ENCODE measurements around the gene HOXD13. TPM values are rescaled to one million over a fixed set of nuclear protein-coding genes. Genes with fewer than 3 reads are reported as not detected.

HOXD13 gene
- polyA plus RNA-seq, 2 of the 4 experiments (the other 2 are of a cell fraction): 0.13 to 0.35 TPM

- H3K4me3 ChIP-seq: no peak overlapping the region
- no peak for TF ChIP-seq MYC (IDR thresholded peaks at IDR 0.05; ENCODE audit: borderline replicate concordance, low read length)
- TF ChIP-seq CHD2 (IDR thresholded peaks at IDR 0.05; ENCODE audit: low read length, partially characterized antibody): no peak
- no peak for TF ChIP-seq TP53 (CRISPR knock-in tag; IDR thresholded peaks at IDR 0.05)
- no peak for TF ChIP-seq REST (IDR thresholded peaks at IDR 0.05)
- TF ChIP-seq ELK1 (IDR thresholded peaks at IDR 0.05; ENCODE audit: low read depth, low read length): no peak
- TF ChIP-seq HMGXB4 (CRISPR knock-in tag; IDR thresholded peaks at IDR 0.05; ENCODE audit: borderline replicate concordance): no peak
- TF ChIP-seq JUNB (IDR thresholded peaks at IDR 0.05): no peak
- no peak for TF ChIP-seq CBX2 (IDR thresholded peaks at IDR 0.05; ENCODE audit: borderline replicate concordance, low read depth)
- POLR2A ChIA-PET: interaction anchor here (1.3 kb wide), 1 partner anchor 13 kb away, joined by 3 read pairs; no protein-coding TSS in a partner anchor
- H3K4me1 ChIP-seq: peaks cover 7% of the 10 kb centered on the region; the same call in 1 of the 3 replicates
- H3K27ac ChIP-seq: no peak overlapping the region
- CTCF ChIA-PET: interaction anchor here (1.1 to 4.8 kb wide), 6 partner anchors 13 to 1053 kb away, joined by 3 to 42 read pairs (median 5); partner anchors contain the start of gene HOXD12
- peaks cover 10% of the 10 kb centered on the region for H3K9me3 ChIP-seq
- 0 out of 3 replicates have a peak overlapping the region, but pooled peaks have one; percentile 7 for H3K4me2 ChIP-seq
- DNase-seq (ENCODE audit: low read depth in 1 of 2, low spot score in 1 of 2) (no peak), FAIRE-seq (no peak), ATAC-seq (no peak)
- 51% methylated on average over 26 of the region's 26 CpGs for WGBS (ENCODE audit: missing lambda C conversion rate)
Measured at GRCh38 chr2:176084611-176085119, 7.9 kb upstream of the HOXD13 start.

- Histone ChIP-seq H3K4me2 (peak overlapping the region; percentile 91), H3K4me3 (no peak overlapping the region), H3K27ac (no peak overlapping the region), H3K9me3 (peaks cover 10% of the 10 kb centered on the region), H3K4me1 (peaks cover 7% of the 10 kb centered on the region; the same call in 1 of the 3 replicates)
- DNase-seq (ENCODE audit: low read depth in 1 of 2, low spot score in 1 of 2): no peak
- WGBS (ENCODE audit: missing lambda C conversion rate): 35% methylated on average over 26 of the region's 40 CpGs
- TF ChIP-seq RCOR1 (IDR thresholded peaks at IDR 0.05; ENCODE audit: low read depth, low read length) (no peak), MAZ (IDR thresholded peaks at IDR 0.05; ENCODE audit: borderline replicate concordance, low read depth, low read length) (no peak), ZC3H11A (IDR thresholded peaks at IDR 0.05) (no peak), ELK1 (IDR thresholded peaks at IDR 0.05; ENCODE audit: low read depth, low read length) (no peak), RARB (CRISPR knock-in tag; IDR thresholded peaks at IDR 0.05) (no peak), JUNB (IDR thresholded peaks at IDR 0.05) (no peak), POLR2A (IDR thresholded peaks at IDR 0.05; ENCODE audit: low read length) (no peak), EHMT2 (IDR thresholded peaks at IDR 0.05; ENCODE audit: low read depth) (no peak)
- ATAC-seq: no peak; a peak in 1 of 6 replicates
- CTCF ChIA-PET: interaction anchor here (0.6 to 4.8 kb wide), 18 partner anchors 9 to 1698 kb away, joined by 3 to 42 read pairs (median 4); partner anchors contain the start of genes HOXD12 and LNPK
- FAIRE-seq: no peak
- POLR2A ChIA-PET: interaction anchor here (1.3 kb wide), 1 partner anchor 12 kb away, joined by 3 read pairs; no protein-coding TSS in a partner anchor
Measured at GRCh38 chr2:176085120-176085788, 7.3 kb upstream of the HOXD13 start.

All from A549 (cell line).